ENCODE data around the gene ADAMTS5. TPM values are rescaled to one million over a fixed set of nuclear protein-coding genes. Genes with fewer than 3 reads are reported as not detected.

Gene ADAMTS5
- total RNA-seq (1 to 10 TPM in 7 of 9 donors, under 1 TPM in 2; 0.66 to 4.3 (median 1.6) TPM), polyA plus RNA-seq (1 to 10 TPM in 1 of 3 donors, under 1 TPM in 2; 0.48 to 1.4 (median 0.90) TPM)
- long read RNA-seq, donor 1, result 0 reads
- long read RNA-seq, donor 2, result 0 reads
- long read RNA-seq, donor 3, result 0 reads
- long read RNA-seq, donor 4, result 0 reads
- long read RNA-seq, donor 5, result 0 reads
- long read RNA-seq, donor 6, result 0 reads
- long read RNA-seq, donor 7, result 0 reads
- long read RNA-seq, donor 8, full-length matches to known transcripts, result 2 of 2 reads
- long read RNA-seq, donor 8, partial matches to known transcripts, result 0 of 2 reads
- long read RNA-seq, donor 8, other reads (novel, unspliced or antisense), result 0 of 2 reads
- long read RNA-seq, donor 9, result 0 reads
- long read RNA-seq, donor 10, result 0 reads

- DNase-seq, result no peak
- Histone ChIP-seq H3K9me3 (replicated peaks in 1 of 3) (no peaks in the 10 kb centered on the region), H3K36me3 (replicated peaks in 1 of 2) (no peaks in the 10 kb centered on the region), H3K27ac (peak within 1 kb of the TSS in 2 of 5 donors; percentile 34 to 40), H3K27me3 (peaks cover 14% of the 10 kb centered on the region), H3K4me1 (replicated peaks in 1 of 2) (no peaks in the 10 kb centered on the region), H3K4me3 (peak within 1 kb of the TSS in 2 of 4 donors; percentile 16 to 53)
- WGBS, 4 donors, result 1 to 2% (median 1%) methylated on average over 43 to 55 of the region's 55 CpGs
- TF ChIP-seq CTCF (IDR thresholded peaks at IDR 0.05), result no peak
- TF ChIP-seq POLR2A (IDR thresholded peaks at IDR 0.05), result no peak
- intact Hi-C loops (cut with DNase I), result no loop called here
These were observed at the start of gene ADAMTS5 for GRCh38 chr21:26967062-26967913. Gene ADAMTS5, minus strand, starts transcription at chr21:26967088. Its CDS starts 697 bp downstream, at chr21:26966391.

GRCh38 chr21:27001526-27001925 lies 34.6 kb upstream of the ADAMTS5 start:
- no peaks in the 10 kb centered on the region for H3K27me3 ChIP-seq
- no peaks in the 10 kb centered on the region for H3K4me1 ChIP-seq (replicated peaks in 1 of 2)
- TF ChIP-seq POLR2A (IDR thresholded peaks at IDR 0.05) (no peak), CTCF (IDR thresholded peaks at IDR 0.05) (no peak)
- no peak for DNase-seq
- intact Hi-C loops (cut with DNase I), result no loop called here
- 50 to 88% (median 58%) methylated on average over 1 of the region's 1 CpG for WGBS, 4 donors
- H3K27ac ChIP-seq, result no peak overlapping the region
- H3K9me3 ChIP-seq (replicated peaks in 1 of 3), result no peaks in the 10 kb centered on the region
- H3K36me3 ChIP-seq (replicated peaks in 1 of 2), result no peaks in the 10 kb centered on the region
- no peak overlapping the region for H3K4me3 ChIP-seq

- Histone ChIP-seq H3K4me3 (no peak overlapping the region), H3K27me3 (no peaks in the 10 kb centered on the region), H3K4me1 (replicated peaks in 1 of 2) (no peaks in the 10 kb centered on the region), H3K27ac (no peak overlapping the region), H3K9me3 (replicated peaks in 1 of 3) (no peaks in the 10 kb centered on the region), H3K36me3 (replicated peaks in 1 of 2) (no peaks in the 10 kb centered on the region)
- intact Hi-C loops (cut with DNase I), result no loop called here
- no peak for DNase-seq
- TF ChIP-seq POLR2A (IDR thresholded peaks at IDR 0.05), result no peak
- no peak for TF ChIP-seq CTCF (IDR thresholded peaks at IDR 0.05)
- whole genome bisulfite sequencing, 4 donors, result 80 to 90% (median 86%) methylated on average over 5 of the region's 5 CpGs
These were observed 16.7 kb upstream of the ADAMTS5 start for GRCh38 chr21:26983576-26983975.

GRCh38 chr21:26982767-26983166 lies 15.9 kb upstream of the ADAMTS5 start:
- Histone ChIP-seq H3K4me3 (no peak overlapping the region), H3K36me3 (replicated peaks in 1 of 2) (no peaks in the 10 kb centered on the region), H3K27ac (no peak overlapping the region), H3K27me3 (no peaks in the 10 kb centered on the region), H3K9me3 (replicated peaks in 1 of 3) (no peaks in the 10 kb centered on the region), H3K4me1 (replicated peaks in 1 of 2) (no peaks in the 10 kb centered on the region)
- DNase-seq, result peak; percentile 25 to 54 (median 35)
- TF ChIP-seq CTCF (IDR thresholded peaks at IDR 0.05), result no peak
- no peak for TF ChIP-seq POLR2A (IDR thresholded peaks at IDR 0.05)
- intact Hi-C loops (cut with DNase I), result no loop called here
- 32 to 49% (median 42%) methylated on average over 2 of the region's 2 CpGs for WGBS, 4 donors
